Endothelial cell (in vitro differentiated cells): ENCODE data around the gene HBE1. TPM values are rescaled to one million over a fixed set of nuclear protein-coding genes. Genes with fewer than 3 reads are reported as not detected.

ENCODE experiments used
- DNase-seq: peaks from one replicate; pipeline ENCODE4 v3.0.0; 2021; ENCODE audit warnings: low spot score
- H3K27ac Mint-ChIP-seq: one replicate; pipeline ENCODE4 v1.8.0; 2021; ENCODE audit warnings: mixed read lengths, inconsistent platforms; ENCODE audit not compliant: unreplicated experiment
- H3K27me3 Mint-ChIP-seq: one replicate; pipeline ENCODE4 v1.8.0; 2021; ENCODE audit warnings: mild to moderate bottlenecking, moderate library complexity, mixed read lengths, inconsistent platforms; ENCODE audit not compliant: unreplicated experiment
- H3K36me3 Mint-ChIP-seq: one replicate; pipeline ENCODE4 v1.8.0; 2021; ENCODE audit warnings: mild to moderate bottlenecking, low read depth, mixed read lengths, inconsistent platforms; ENCODE audit not compliant: unreplicated experiment
- H3K4me1 Mint-ChIP-seq: one replicate; pipeline ENCODE4 v1.8.0; 2021; ENCODE audit warnings: mild to moderate bottlenecking, mixed read lengths, inconsistent platforms; ENCODE audit not compliant: unreplicated experiment
- H3K4me3 Mint-ChIP-seq: one replicate; pipeline ENCODE4 v1.8.0; 2021; ENCODE audit warnings: mild to moderate bottlenecking, mixed read lengths, inconsistent platforms; ENCODE audit not compliant: unreplicated experiment
- H3K9me3 Mint-ChIP-seq: one replicate; pipeline ENCODE4 v1.8.0; 2021; ENCODE audit warnings: mixed read lengths, inconsistent platforms; ENCODE audit not compliant: unreplicated experiment
- total RNA-seq: library from RNA; stranded (reverse); fragmentation: NEBNext Ultra II Directional; extraction: Animal tissue kit (Norgen Biotek cat#: 25700); gene quantifications from one replicate; pipeline ENCODE4 v1.2.1, GENCODE V29; 2021; ENCODE audit not compliant: unreplicated experiment
- TF ChIP-seq, protein P1 (sequence below): fragments of 200-600 bp; sonication (generic); IDR thresholded peaks from one replicate; pipeline ENCODE4 v1.5.0; 2021; ENCODE audit warnings: antibody characterized with exemption; ENCODE audit not compliant: unreplicated experiment

HBE1 gene
- total RNA-seq, 1 donor from 2014 or later, result not detected

DNA sequence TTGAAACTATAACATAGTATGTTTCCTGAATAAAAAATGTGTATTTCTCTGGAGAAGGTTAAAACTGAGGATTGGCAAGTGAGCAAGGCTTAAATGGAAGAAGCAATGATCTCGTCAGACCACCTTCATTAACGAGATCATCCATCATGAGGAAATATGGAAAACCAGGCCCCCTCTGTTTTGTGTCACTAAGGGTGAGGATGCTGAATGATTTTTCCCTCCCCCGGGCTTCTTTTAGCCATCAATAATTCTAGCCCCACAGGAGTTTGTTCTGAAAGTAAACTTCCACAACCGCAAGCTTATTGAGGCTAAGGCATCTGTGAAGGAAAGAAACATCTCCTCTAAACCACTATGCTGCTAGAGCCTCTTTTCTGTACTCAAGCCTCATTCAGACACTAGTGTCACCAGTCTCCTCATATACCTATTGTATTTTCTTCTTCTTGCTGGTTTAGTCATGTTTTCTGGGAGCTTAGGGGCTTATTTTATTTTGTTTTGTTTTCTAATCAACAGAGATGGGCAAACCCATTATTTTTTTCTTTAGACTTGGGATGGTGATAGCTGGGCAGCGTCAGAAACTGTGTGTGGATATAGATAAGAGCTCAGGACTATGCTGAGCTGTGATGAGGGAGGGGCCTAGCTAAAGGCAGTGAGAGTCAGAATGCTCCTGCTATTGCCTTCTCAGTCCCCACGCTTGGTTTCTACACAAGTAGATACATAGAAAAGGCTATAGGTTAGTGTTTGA is 5.8 kb upstream of the HBE1 start:
- no peaks in the 10 kb centered on the region for H3K27me3 Mint-ChIP-seq

DNA sequence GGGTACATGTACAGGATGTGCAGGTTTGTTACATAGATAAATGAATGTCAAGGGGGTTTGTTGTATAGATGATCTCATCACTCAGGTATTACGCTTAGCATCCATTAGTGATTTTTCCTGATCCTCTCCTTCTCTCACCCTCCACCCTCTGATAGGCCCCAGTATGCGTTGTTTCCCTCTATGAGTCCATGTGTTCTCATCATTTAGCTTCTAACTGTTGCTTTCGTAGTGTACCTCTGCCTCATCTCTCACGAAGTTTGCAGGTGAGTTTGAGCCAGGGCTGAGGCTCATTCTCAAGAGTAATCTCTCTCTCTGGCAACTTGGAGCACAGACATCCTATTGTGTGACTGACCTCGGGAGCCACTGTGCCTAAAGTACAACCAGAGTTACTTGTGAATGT is 4.7 kb upstream of the HBE1 start:
- Mint-ChIP-seq H3K9me3 (no peaks in the 10 kb centered on the region), H3K27me3 (no peaks in the 10 kb centered on the region), H3K4me3 (no peak overlapping the region), H3K4me1 (no peaks in the 10 kb centered on the region), H3K36me3 (no peaks in the 10 kb centered on the region), H3K27ac (no peak overlapping the region)
- TF ChIP-seq, protein P1, sequence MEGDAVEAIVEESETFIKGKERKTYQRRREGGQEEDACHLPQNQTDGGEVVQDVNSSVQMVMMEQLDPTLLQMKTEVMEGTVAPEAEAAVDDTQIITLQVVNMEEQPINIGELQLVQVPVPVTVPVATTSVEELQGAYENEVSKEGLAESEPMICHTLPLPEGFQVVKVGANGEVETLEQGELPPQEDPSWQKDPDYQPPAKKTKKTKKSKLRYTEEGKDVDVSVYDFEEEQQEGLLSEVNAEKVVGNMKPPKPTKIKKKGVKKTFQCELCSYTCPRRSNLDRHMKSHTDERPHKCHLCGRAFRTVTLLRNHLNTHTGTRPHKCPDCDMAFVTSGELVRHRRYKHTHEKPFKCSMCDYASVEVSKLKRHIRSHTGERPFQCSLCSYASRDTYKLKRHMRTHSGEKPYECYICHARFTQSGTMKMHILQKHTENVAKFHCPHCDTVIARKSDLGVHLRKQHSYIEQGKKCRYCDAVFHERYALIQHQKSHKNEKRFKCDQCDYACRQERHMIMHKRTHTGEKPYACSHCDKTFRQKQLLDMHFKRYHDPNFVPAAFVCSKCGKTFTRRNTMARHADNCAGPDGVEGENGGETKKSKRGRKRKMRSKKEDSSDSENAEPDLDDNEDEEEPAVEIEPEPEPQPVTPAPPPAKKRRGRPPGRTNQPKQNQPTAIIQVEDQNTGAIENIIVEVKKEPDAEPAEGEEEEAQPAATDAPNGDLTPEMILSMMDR, result no peak
- DNase-seq, result no peak

More for the DNA sequence above, 5.8 kb upstream of the HBE1 start:
- TF ChIP-seq, protein P1, result no peak
- H3K36me3 Mint-ChIP-seq, result no peaks in the 10 kb centered on the region
- H3K4me1 Mint-ChIP-seq, result peaks cover 5% of the 10 kb centered on the region
- H3K27ac Mint-ChIP-seq, result no peak overlapping the region
- no peak overlapping the region for H3K4me3 Mint-ChIP-seq
- no peaks in the 10 kb centered on the region for H3K9me3 Mint-ChIP-seq
- no peak for DNase-seq

DNA sequence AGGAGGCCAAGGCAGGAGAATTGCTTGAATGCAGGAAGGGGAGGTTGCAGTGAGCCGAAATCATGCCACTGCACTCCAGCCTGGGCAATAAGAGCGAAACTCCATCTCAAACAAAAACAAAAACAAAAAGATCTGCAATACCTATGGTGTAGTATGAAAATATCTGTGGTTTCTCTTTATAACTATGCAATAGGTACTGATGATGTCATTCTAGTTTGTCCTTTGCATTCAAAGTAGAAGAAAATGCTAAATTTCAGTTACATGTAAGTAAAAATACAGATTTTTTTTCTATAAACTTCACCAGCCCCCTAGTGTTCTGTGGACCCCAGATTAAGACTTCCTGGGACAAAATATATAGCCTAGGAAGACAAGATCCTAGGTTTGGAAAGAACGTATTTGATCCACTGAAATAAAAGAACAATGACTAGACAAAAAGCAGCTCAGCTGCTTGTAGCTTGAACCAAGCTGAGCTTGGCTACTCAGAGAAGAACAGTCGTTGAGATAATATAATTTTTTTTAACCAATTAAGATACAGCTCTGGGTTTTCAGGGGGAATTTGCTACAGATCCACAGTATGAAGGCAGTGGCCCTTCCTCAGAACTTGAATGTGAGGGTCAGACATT is 2.8 kb upstream of the HBE1 start:
- no peaks in the 10 kb centered on the region for H3K36me3 Mint-ChIP-seq
- H3K27ac Mint-ChIP-seq, result no peak overlapping the region
- H3K27me3 Mint-ChIP-seq, result no peaks in the 10 kb centered on the region
- no peaks in the 10 kb centered on the region for H3K4me1 Mint-ChIP-seq
- H3K9me3 Mint-ChIP-seq, result no peaks in the 10 kb centered on the region
- TF ChIP-seq, protein P1, result no peak
- no peak overlapping the region for H3K4me3 Mint-ChIP-seq
- DNase-seq, result no peak

DNA sequence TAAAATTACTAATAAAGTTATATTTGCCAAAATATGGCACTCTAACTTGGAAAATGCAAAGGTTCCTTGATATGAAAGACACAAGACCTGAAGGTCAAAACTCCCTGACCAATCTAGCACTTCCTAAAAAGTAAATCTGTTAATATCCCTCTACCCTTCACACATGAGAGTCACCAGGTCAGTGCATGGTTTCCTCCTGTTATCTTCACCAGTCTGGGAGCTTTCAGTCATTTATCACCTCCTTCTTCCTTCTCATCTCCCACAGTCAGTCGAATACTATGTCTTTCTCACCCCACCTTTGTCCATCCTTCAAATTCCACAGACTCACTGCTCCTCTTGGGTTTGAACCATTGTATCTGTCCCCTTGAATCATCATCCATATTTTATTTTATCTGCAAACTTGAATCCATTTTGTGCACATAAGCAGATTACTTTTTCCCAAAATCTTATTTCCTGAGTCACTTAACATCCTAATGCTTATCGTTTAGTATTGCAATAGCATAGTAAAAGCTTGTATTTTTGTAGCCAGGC is 2.6 kb downstream of the HBE1 start:
- Mint-ChIP-seq H3K4me3 (no peak overlapping the region), H3K27ac (no peak overlapping the region), H3K9me3 (no peaks in the 10 kb centered on the region), H3K36me3 (no peaks in the 10 kb centered on the region), H3K27me3 (no peaks in the 10 kb centered on the region), H3K4me1 (no peaks in the 10 kb centered on the region)
- DNase-seq, result no peak
- TF ChIP-seq, protein P1, result no peak

DNA sequence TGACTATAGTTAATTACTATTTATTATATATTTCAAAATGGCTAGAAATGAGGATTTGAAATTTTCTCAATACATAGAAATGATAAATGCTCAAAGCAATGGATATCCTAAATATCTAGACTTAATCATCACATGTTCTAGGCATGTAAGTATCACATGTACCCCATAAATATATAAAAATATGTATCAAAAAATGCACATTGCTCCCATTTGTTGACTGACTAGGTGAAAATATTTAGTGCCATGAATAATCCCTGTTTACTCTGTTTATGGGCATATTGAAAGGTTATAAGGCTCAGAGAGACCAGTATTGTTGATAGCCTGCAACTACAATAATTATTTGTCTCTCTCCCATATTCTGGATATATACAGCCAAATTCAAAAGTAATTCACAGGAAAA is 3.1 kb downstream of the HBE1 start:
- no peaks in the 10 kb centered on the region for H3K9me3 Mint-ChIP-seq
- H3K27me3 Mint-ChIP-seq, result no peaks in the 10 kb centered on the region
- no peak overlapping the region for H3K4me3 Mint-ChIP-seq
- DNase-seq, result no peak
- TF ChIP-seq, protein P1, result no peak
- H3K27ac Mint-ChIP-seq, result no peak overlapping the region
- no peaks in the 10 kb centered on the region for H3K36me3 Mint-ChIP-seq
- H3K4me1 Mint-ChIP-seq, result no peaks in the 10 kb centered on the region
